Measurements from ENCODE around the gene ALDH18A1. TPM values are rescaled to one million over a fixed set of nuclear protein-coding genes. Genes with fewer than 3 reads are reported as not detected.

ALDH18A1 gene
- total RNA-seq, 1 experiment from 2014 or later, result 105 TPM

DNA sequence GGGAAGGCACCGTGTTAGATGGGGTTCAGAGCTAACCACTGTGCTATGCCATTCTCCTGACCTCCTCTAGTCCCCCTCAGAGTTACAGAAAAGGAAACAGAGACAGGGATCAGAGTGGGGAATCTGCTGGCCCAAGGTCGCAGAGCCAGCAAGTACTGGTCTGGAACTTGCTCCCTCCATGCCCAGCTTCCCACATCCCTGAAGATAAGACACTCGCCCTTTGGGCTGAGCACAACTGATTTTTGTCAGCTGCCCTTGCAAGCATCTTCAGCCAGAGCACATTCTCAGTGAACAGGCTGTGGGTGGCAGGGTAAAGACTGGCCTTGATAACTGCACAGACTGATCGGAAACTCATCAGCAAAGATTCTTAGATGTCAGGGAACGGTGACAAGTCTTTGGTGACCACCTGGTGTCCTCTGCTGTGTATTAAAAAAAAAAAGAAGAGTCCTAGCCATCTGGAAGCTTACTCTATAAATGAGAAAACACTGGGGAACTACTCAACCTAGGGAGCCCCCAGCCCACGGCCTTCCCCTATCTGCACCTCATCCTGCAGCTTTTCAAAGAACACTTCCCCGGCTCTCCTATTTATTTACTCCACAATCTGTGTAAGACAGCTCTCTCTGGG lies 94.1 kb downstream of the ALDH18A1 start:
- Mint-ChIP-seq H3K9me3 (no peaks in the 10 kb centered on the region), H3K4me3 (peak overlapping the region; percentile 64; the same call in 1 of the 2 replicates), H3K27me3 (ENCODE audit: low read depth) (peaks cover 3% of the 10 kb centered on the region; the same call in 1 of the 2 replicates), H3K27ac (no peak overlapping the region; the same call in 1 of the 2 replicates), H3K4me1 (peaks cover 36% of the 10 kb centered on the region), H3K36me3 (no peaks in the 10 kb centered on the region)
- POLR2A ChIA-PET, result no interaction called here
- TF ChIP-seq ATF1 (CRISPR knock-in tag; IDR thresholded peaks at IDR 0.05) (no peak), TEAD4 (CRISPR knock-in tag; IDR thresholded peaks at IDR 0.05) (no peak), CREM (CRISPR knock-in tag; IDR thresholded peaks at IDR 0.05) (no peak)
- no peak for ATAC-seq
- no peak for DNase-seq (ENCODE audit: low spot score)
- CTCF ChIA-PET, result interaction anchor here (0.9 to 1.1 kb wide), 2 partner anchors 96 to 187 kb away, joined by 3 to 5 read pairs; no protein-coding TSS in a partner anchor

DNA sequence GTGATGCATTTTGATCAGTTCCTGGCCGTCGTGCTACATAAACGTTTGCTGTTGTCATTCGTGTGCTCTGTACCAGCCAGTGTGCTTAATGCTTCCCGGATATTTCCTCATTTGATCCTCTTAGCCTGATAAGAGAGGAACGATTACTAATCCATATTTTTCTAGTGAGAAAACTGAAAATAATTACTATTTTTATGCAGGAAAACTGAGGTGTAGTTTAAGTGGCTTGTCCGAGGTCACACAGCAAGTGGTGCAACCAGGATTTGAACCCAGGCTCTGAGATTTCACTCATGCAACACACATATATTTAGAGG lies 94.7 kb downstream of the ALDH18A1 start:
- POLR2A ChIA-PET, result no interaction called here
- Mint-ChIP-seq H3K27me3 (ENCODE audit: low read depth) (peaks cover 3% of the 10 kb centered on the region; the same call in 1 of the 2 replicates), H3K9me3 (no peaks in the 10 kb centered on the region), H3K4me1 (peaks cover 42% of the 10 kb centered on the region), H3K4me3 (peak overlapping the region; percentile 64), H3K27ac (peak overlapping the region; percentile 48; the same call in 1 of the 2 replicates), H3K36me3 (no peaks in the 10 kb centered on the region)
- ATAC-seq, result no peak
- DNase-seq (ENCODE audit: low spot score), result no peak
- CTCF ChIA-PET, result interaction anchor here (1.5 to 1.8 kb wide), 2 partner anchors 40 to 131 kb away, joined by 5 to 6 read pairs; no protein-coding TSS in a partner anchor
- TF ChIP-seq TEAD1 (CRISPR knock-in tag; IDR thresholded peaks at IDR 0.05) (no peak), ZNF671 (CRISPR knock-in tag; IDR thresholded peaks at IDR 0.05) (no peak), ESRRA (CRISPR knock-in tag; IDR thresholded peaks at IDR 0.05; ENCODE audit: borderline replicate concordance) (no peak), SOX15 (CRISPR knock-in tag; IDR thresholded peaks at IDR 0.05) (no peak), ZNF138 (CRISPR knock-in tag; conservative IDR thresholded peaks at IDR 0.05) (no peak), ETV6 (CRISPR knock-in tag; IDR thresholded peaks at IDR 0.05) (no peak), RORB (CRISPR knock-in tag; IDR thresholded peaks at IDR 0.05) (no peak), NR3C1 (CRISPR knock-in tag; conservative IDR thresholded peaks at IDR 0.05; ENCODE audit: low read depth) (no peak), JAZF1 (CRISPR knock-in tag; IDR thresholded peaks at IDR 0.05) (no peak), FOXK1 (CRISPR knock-in tag; IDR thresholded peaks at IDR 0.05) (no peak), MXD4 (CRISPR knock-in tag; IDR thresholded peaks at IDR 0.05; ENCODE audit: borderline replicate concordance) (no peak), NFE2L1 (CRISPR knock-in tag; IDR thresholded peaks at IDR 0.05) (no peak)
- TF ChIP-seq, protein P1, sequence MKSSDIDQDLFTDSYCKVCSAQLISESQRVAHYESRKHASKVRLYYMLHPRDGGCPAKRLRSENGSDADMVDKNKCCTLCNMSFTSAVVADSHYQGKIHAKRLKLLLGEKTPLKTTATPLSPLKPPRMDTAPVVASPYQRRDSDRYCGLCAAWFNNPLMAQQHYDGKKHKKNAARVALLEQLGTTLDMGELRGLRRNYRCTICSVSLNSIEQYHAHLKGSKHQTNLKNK (CRISPR knock-in tag; IDR thresholded peaks at IDR 0.05), result no peak
- TF ChIP-seq, protein P2, sequence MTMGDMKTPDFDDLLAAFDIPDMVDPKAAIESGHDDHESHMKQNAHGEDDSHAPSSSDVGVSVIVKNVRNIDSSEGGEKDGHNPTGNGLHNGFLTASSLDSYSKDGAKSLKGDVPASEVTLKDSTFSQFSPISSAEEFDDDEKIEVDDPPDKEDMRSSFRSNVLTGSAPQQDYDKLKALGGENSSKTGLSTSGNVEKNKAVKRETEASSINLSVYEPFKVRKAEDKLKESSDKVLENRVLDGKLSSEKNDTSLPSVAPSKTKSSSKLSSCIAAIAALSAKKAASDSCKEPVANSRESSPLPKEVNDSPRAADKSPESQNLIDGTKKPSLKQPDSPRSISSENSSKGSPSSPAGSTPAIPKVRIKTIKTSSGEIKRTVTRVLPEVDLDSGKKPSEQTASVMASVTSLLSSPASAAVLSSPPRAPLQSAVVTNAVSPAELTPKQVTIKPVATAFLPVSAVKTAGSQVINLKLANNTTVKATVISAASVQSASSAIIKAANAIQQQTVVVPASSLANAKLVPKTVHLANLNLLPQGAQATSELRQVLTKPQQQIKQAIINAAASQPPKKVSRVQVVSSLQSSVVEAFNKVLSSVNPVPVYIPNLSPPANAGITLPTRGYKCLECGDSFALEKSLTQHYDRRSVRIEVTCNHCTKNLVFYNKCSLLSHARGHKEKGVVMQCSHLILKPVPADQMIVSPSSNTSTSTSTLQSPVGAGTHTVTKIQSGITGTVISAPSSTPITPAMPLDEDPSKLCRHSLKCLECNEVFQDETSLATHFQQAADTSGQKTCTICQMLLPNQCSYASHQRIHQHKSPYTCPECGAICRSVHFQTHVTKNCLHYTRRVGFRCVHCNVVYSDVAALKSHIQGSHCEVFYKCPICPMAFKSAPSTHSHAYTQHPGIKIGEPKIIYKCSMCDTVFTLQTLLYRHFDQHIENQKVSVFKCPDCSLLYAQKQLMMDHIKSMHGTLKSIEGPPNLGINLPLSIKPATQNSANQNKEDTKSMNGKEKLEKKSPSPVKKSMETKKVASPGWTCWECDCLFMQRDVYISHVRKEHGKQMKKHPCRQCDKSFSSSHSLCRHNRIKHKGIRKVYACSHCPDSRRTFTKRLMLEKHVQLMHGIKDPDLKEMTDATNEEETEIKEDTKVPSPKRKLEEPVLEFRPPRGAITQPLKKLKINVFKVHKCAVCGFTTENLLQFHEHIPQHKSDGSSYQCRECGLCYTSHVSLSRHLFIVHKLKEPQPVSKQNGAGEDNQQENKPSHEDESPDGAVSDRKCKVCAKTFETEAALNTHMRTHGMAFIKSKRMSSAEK (CRISPR knock-in tag; IDR thresholded peaks at IDR 0.05; ENCODE audit: borderline replicate concordance), result no peak
- TF ChIP-seq, protein P3, sequence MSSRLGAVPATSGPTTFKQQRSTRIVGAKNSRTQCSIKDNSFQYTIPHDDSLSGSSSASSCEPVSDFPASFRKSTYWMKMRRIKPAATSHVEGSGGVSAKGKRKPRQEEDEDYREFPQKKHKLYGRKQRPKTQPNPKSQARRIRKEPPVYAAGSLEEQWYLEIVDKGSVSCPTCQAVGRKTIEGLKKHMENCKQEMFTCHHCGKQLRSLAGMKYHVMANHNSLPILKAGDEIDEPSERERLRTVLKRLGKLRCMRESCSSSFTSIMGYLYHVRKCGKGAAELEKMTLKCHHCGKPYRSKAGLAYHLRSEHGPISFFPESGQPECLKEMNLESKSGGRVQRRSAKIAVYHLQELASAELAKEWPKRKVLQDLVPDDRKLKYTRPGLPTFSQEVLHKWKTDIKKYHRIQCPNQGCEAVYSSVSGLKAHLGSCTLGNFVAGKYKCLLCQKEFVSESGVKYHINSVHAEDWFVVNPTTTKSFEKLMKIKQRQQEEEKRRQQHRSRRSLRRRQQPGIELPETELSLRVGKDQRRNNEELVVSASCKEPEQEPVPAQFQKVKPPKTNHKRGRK (CRISPR knock-in tag; IDR thresholded peaks at IDR 0.05; ENCODE audit: borderline replicate concordance), result no peak

All from WTC11 (cell line).